Measurements from ENCODE around the gene HOTAIR. TPM values are rescaled to one million over a fixed set of nuclear protein-coding genes. Genes with fewer than 3 reads are reported as not detected.

Gene HOTAIR
- total and polyA plus RNA-seq, 7 donors, result not detected

GRCh38 chr12:53966385-53967133 is 8.2 kb downstream of the HOTAIR start:
- peaks cover 94 to 100% (median 98%) of the 10 kb centered on the region in 3 donors for H3K27me3 ChIP-seq
- DNase-seq, result no peak
- H3K36me3 ChIP-seq, result no peaks in the 10 kb centered on the region
- TF ChIP-seq EP300 (IDR thresholded peaks at IDR 0.05), result no peak
- no peak for TF ChIP-seq POLR2A (IDR thresholded peaks at IDR 0.05)
- TF ChIP-seq POLR2AphosphoS5 (IDR thresholded peaks at IDR 0.05), result no peak
- TF ChIP-seq CTCF (IDR thresholded peaks at IDR 0.05), result no peak
- no peaks in the 10 kb centered on the region for H3K9me3 ChIP-seq
- H3K27ac ChIP-seq, result no peak overlapping the region
- no peak overlapping the region for H3K4me3 ChIP-seq
- 8 to 17% methylated on average over 36 of the region's 36 CpGs for WGBS, 2 donors
- peaks cover 0 to 18% (median 12%) of the 10 kb centered on the region in 4 donors for H3K4me1 ChIP-seq
- intact Hi-C loops (cut with DNase I), result no loop called here

- DNase-seq, result no peak
- WGBS, 2 donors, result 5 to 10% methylated on average over 15 of the region's 15 CpGs
- TF ChIP-seq POLR2AphosphoS5 (IDR thresholded peaks at IDR 0.05), result no peak
- TF ChIP-seq CTCF (IDR thresholded peaks at IDR 0.05), result no peak
- H3K4me1 ChIP-seq, result peaks cover 0 to 23% (median 15%) of the 10 kb centered on the region in 4 donors
- no peaks in the 10 kb centered on the region for H3K9me3 ChIP-seq
- intact Hi-C loops (cut with DNase I), result no loop called here
- H3K27me3 ChIP-seq, result peaks cover 94 to 100% (median 98%) of the 10 kb centered on the region in 3 donors
- no peak overlapping the region for H3K27ac ChIP-seq
- H3K4me3 ChIP-seq, result no peak overlapping the region
- H3K36me3 ChIP-seq, result no peaks in the 10 kb centered on the region
Observed at GRCh38 chr12:53966085-53966384, 8.7 kb downstream of the HOTAIR start.

GRCh38 chr12:53965281-53966084 is 9.3 kb downstream of the HOTAIR start:
- Histone ChIP-seq H3K4me3 (no peak overlapping the region), H3K27ac (no peak overlapping the region), H3K27me3 (peaks cover 95 to 100% (median 98%) of the 10 kb centered on the region in 3 donors), H3K36me3 (no peaks in the 10 kb centered on the region), H3K9me3 (no peaks in the 10 kb centered on the region), H3K4me1 (peaks cover 0 to 29% (median 17%) of the 10 kb centered on the region in 4 donors)
- WGBS, 2 donors, result 3 to 6% methylated on average over 18 of the region's 18 CpGs
- no peak for DNase-seq
- intact Hi-C loops (cut with DNase I), result no loop called here
- TF ChIP-seq CTCF (IDR thresholded peaks at IDR 0.05) (no peak), EP300 (IDR thresholded peaks at IDR 0.05) (no peak), POLR2AphosphoS5 (IDR thresholded peaks at IDR 0.05) (no peak), POLR2A (IDR thresholded peaks at IDR 0.05) (no peak)

- H3K4me3 ChIP-seq, result no peak overlapping the region
- WGBS, 2 donors, result 8 to 12% methylated on average over 2 of the region's 2 CpGs
- intact Hi-C loops (cut with DNase I), result no loop called here
- no peak overlapping the region for H3K27ac ChIP-seq
- no peaks in the 10 kb centered on the region for H3K36me3 ChIP-seq
- H3K27me3 ChIP-seq, result peaks cover 95 to 100% (median 98%) of the 10 kb centered on the region in 3 donors
- H3K4me1 ChIP-seq, result peaks cover 0 to 29% (median 17%) of the 10 kb centered on the region in 4 donors
- no peak for DNase-seq
- TF ChIP-seq POLR2AphosphoS5 (IDR thresholded peaks at IDR 0.05), result no peak
- TF ChIP-seq POLR2A (IDR thresholded peaks at IDR 0.05), result no peak
- TF ChIP-seq CTCF (IDR thresholded peaks at IDR 0.05), result no peak
- no peak for TF ChIP-seq EP300 (IDR thresholded peaks at IDR 0.05)
- H3K9me3 ChIP-seq, result no peaks in the 10 kb centered on the region
Observed at GRCh38 chr12:53964315-53964713, 10.4 kb downstream of the HOTAIR start.

Data from sigmoid colon (tissue), 7 donors.